ENCODE data around the gene RAB11A. TPM values are rescaled to one million over a fixed set of nuclear protein-coding genes. Genes with fewer than 3 reads are reported as not detected.
A peak's percentile ranks its signal among the peaks of the same experiment; 100 is the strongest.

Gene RAB11A
- total RNA-seq, 1 donor from 2014 or later = 54.2 TPM

GRCh38 chr15:65883571-65883970 is 14.3 kb downstream of the RAB11A start:
- DNase-seq (ENCODE audit: low spot score) = no peak
- ATAC-seq = no peak

DNA sequence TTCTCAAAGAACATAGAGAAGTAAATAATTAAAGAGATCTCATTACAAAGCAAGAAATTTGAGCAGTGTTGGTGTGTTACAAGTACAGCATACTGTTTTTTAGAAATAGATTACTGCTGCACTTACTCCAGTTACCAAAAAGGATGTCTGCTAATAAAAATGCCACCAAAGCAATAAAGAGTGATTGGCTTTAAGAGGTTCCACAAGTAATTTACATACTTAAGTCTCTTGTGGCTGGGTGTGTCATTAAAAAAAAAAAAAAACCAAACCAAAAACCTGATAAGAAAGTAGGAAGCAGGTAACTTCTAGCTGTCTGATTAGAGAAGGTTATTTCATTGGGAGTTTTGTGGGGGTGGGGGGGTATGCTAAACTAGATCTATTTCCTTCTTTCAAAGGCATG is 15.2 kb downstream of the RAB11A start:
- ATAC-seq (no peak), DNase-seq (ENCODE audit: low spot score) (no peak)

- DNase-seq (ENCODE audit: low spot score) (no peak), ATAC-seq (no peak)
Measured at GRCh38 chr15:65885668-65886218, 16.5 kb downstream of the RAB11A start.

GRCh38 chr15:65887565-65887964 is 18.3 kb downstream of the RAB11A start:
- ATAC-seq (no peak), DNase-seq (ENCODE audit: low spot score) (no peak)

DNA sequence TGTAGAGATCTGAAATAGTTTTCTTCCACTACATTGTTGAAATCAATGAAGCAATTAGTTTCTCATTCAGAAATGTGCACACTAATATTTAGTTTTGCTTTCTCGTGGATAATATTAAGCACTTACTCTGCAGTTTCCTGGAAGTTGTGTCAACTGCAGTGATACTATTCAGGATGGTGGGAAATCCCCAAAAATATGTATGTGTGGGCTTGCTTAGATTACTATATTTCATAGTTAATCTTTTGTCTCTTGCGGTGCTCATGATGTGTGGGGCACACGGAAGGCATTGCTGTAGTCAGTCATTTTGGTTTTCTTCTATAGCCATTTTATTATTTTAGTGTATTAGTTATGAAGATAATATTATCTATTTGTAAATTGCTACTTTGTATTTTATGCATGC is 19.7 kb downstream of the RAB11A start:
- ATAC-seq (no peak), DNase-seq (ENCODE audit: low spot score) (no peak)

DNA sequence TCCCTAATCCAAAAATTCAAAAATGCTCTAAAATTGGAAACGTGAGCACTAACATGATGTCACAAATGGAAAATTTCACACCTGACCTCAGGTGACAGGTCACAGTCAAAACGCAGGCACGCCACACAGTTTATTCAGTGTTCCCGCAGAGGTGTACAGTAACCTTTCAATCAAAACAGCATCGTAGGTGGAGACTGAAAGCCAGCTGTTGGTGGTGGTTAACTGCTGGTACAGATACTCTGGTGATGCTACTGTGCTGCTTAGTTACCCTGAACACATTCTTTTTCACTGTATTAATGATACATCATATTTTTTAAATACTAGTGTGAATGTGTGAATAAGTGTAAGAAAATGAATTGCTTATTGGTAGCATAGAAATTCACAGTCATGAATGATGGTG is 23.8 kb downstream of the RAB11A start:
- DNase-seq (ENCODE audit: low spot score) (no peak), ATAC-seq (no peak)

GRCh38 chr15:65896236-65896635 is 26.9 kb downstream of the RAB11A start:
- no peak for DNase-seq (ENCODE audit: low spot score)
- ATAC-seq = no peak

DNA sequence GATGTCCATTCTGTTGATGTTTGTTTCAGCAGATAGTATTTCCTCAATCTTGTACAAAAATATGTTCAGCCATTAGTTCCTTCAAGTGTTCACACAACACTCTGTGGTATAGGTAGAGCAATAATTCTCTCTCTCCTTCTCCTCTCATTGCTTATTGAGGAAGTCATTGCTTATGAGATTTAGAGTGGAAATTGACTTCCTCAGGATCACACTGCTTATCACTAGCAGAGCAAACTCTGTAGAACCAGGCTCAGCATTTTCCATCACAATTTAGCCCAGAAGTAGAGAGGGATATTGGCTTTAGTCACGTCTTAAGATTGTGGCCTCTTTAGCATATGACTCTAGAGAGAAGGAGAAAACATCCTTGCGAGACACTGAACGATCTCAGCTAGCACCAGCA is 31.2 kb downstream of the RAB11A start:
- no peak for ATAC-seq
- DNase-seq (ENCODE audit: low spot score) = no peak

DNA sequence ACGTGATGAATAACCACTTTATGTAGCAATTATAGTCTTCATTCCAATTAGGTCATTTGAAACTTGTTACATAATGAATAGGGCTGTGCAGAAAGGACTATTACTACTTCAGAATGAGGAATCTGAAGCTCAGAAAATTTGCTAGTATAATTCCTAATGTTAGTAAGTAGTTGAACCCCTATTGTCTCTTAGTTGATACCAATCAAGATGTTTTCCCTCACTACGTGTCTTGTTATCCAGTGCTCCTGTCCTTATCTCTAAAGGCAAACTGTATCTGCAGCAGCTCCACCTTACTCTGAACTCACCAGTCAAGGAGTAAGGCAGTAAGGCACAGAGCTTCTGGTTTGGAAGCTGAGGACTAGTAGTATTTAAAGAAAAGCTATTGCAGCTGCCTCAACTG is 32.0 kb downstream of the RAB11A start:
- DNase-seq (ENCODE audit: low spot score) (no peak), ATAC-seq (no peak)

DNA sequence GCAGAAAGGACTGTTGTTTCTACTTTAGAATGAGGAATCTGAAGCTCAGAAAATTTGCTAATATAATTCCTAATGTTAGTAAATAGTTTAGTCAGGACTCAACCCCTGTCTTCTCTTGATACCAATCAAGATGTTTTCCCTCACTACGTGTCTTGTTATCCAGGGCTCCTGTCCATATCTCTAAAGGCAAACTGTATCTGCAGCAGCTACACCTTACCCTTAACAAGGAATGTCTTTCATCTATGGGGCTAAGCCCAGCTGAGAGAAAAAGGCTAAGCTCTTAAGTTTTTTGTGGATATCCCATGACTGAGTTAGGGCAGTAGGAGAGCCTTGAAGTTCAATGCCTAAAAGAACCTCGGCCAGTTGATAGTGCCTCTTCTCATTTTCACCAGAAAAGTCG is 32.5 kb downstream of the RAB11A start:
- ATAC-seq (no peak), DNase-seq (ENCODE audit: low spot score) (no peak)

- DNase-seq (ENCODE audit: low spot score) = no peak
- ATAC-seq = peak; percentile 54
Measured at GRCh38 chr15:65902373-65902772, 33.1 kb downstream of the RAB11A start.

GRCh38 chr15:65903296-65904073 is 34.2 kb downstream of the RAB11A start:
- DNase-seq (ENCODE audit: low spot score) (no peak), ATAC-seq (no peak)

- no peak for ATAC-seq
- DNase-seq (ENCODE audit: low spot score) = no peak
Measured at GRCh38 chr15:65904301-65904700, 35.0 kb downstream of the RAB11A start.

GRCh38 chr15:65906396-65906795 is 37.1 kb downstream of the RAB11A start:
- DNase-seq (ENCODE audit: low spot score) (no peak), ATAC-seq (no peak)

DNA sequence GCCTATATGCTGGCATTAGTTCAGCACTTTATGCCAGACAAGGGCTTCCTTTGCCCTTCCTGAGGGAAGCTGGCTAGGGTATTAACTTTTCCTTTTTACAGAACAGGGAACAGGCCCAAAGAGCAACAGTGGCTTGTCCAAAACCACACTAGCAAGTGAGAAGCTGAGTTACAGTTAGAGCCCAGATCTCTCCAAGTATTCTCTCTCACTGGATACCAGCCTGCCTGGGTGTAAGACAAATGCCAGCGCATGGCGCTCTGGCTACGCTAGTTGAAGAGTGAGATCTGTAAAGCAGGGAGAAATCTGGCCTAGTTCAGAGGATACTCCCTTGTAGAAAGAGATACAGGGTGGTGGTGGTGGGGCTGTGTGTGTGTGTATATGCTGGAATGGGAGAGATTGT is 38.4 kb downstream of the RAB11A start:
- ATAC-seq (no peak), DNase-seq (ENCODE audit: low spot score) (no peak)

- ATAC-seq = no peak
- no peak for DNase-seq (ENCODE audit: low spot score)
Measured at GRCh38 chr15:65908876-65909275, 39.6 kb downstream of the RAB11A start.

GRCh38 chr15:65909831-65910230 is 40.5 kb downstream of the RAB11A start:
- ATAC-seq (no peak), DNase-seq (ENCODE audit: low spot score) (no peak)

GRCh38 chr15:65910341-65910740 is 41.0 kb downstream of the RAB11A start:
- ATAC-seq (no peak), DNase-seq (ENCODE audit: low spot score) (no peak)

GRCh38 chr15:65912235-65912634 is 42.9 kb downstream of the RAB11A start:
- ATAC-seq (no peak), DNase-seq (ENCODE audit: low spot score) (no peak)

- ATAC-seq (no peak), DNase-seq (ENCODE audit: low spot score) (no peak)
Measured at GRCh38 chr15:65913631-65914199, 44.4 kb downstream of the RAB11A start.

DNA sequence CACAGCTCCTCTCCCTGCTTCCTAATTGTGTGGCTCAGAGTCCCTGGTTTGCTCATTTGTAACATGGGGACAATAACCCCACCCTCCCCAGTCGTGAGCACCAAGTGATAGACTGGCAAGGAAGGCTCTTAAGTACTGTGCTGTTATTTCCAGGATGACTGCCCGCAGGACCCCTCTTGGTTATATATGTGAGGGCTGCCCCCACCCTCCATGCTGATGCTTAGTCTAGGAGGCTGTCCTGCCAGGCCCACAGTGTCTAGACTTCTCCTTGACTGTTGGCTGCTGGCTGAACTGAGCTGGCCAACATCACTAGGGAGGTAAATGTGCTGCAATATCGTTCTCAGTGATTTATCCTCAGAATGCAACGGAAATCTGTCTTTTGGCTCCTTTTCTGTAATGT is 45.1 kb downstream of the RAB11A start:
- no peak for DNase-seq (ENCODE audit: low spot score)
- ATAC-seq = no peak
